ENCODE results near the gene NEUROG3. TPM values are rescaled to one million over a fixed set of nuclear protein-coding genes. Genes with fewer than 3 reads are reported as not detected.

Gene NEUROG3
- total and polyA plus RNA-seq, 2 of the 8 experiments (the other 6 are each of a cell fraction or from before 2014, with no cell fraction given), result 0.45 TPM; not detected in 1

DNA sequence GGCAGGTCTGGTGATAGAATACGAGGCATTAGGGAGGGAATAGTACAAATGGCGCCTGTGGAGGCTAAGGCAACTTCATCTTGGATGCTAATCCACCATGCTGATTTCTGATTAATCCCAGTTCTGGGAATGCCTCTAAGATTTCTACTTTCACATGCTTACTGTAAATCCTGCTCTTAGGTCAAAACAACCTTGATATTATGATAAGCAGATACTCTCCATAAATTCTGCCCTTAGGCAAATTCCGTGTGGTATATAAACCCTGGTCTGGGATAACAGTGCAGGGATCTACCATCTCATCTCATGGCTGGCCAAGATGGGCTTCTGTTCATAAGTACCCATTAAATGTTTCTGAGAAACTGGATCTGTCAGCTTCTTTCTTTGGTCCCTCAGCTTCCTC lies 11.4 kb upstream of the NEUROG3 start (continued):
- TF ChIP-seq EP300 (IDR thresholded peaks at IDR 0.05; ENCODE audit: borderline replicate concordance in 1 of 2, low read depth in 2 of 2, low read length in 2 of 2) (no peak), PHF8 (conservative IDR thresholded peaks at IDR 0.05; ENCODE audit: low read depth, low read length) (no peak), MAX (IDR thresholded peaks at IDR 0.05) (no peak), NANOG (IDR thresholded peaks at IDR 0.05; ENCODE audit: insufficient read depth, low read depth, low read length, poor library complexity, severe bottlenecking) (no peak), POLR2A (IDR thresholded peaks at IDR 0.05; ENCODE audit: control extremely low read depth in 1 of 2, low read depth in 2 of 2, low read length in 2 of 2) (no peak)
